ENCODE measurements around the gene SCAI.
"Not testable (repeated sequence)": the region's sequence is repeated elsewhere in the genome, so short reads cannot be mapped to it uniquely, and the experiment has no call there.

SCAI gene

GRCh38 chr9:125143377-125144090 is at the start of gene SCAI:
Gene SCAI (minus strand): TSS chr9:125143528. CDS start chr9:125143437, 91 bp downstream.
- H3K4me3 ChIP-seq (ENCODE audit: low read length in 2 of 2): peak within 1 kb of the TSS; percentile 74 to 79
- no peaks in the 10 kb centered on the region for H3K36me3 ChIP-seq (ENCODE audit: control insufficient read depth in 2 of 2, insufficient read depth in 2 of 2, low read length in 2 of 2)
- H3K9ac ChIP-seq (ENCODE audit: low read length in 2 of 2): peak within 1 kb of the TSS; percentile 65 to 79
- peaks cover 6% of the 10 kb centered on the region for H3K4me1 ChIP-seq (ENCODE audit: control insufficient read depth, insufficient read depth, low read length)
- no peaks in the 10 kb centered on the region for H3K9me3 ChIP-seq (ENCODE audit: control insufficient read depth in 2 of 2, low read length in 2 of 2)
- no peaks in the 10 kb centered on the region for H3K27me3 ChIP-seq (ENCODE audit: control insufficient read depth in 1 of 2, insufficient read depth in 2 of 2, low read length in 2 of 2)
- H3K27ac ChIP-seq (ENCODE audit: low read length): no peak within 1 kb of the TSS

- Histone ChIP-seq H3K4me1 (ENCODE audit: control insufficient read depth, insufficient read depth, low read length) (peaks cover 8% of the 10 kb centered on the region), H3K27me3 (ENCODE audit: control insufficient read depth in 1 of 2, insufficient read depth in 2 of 2, low read length in 2 of 2) (no peaks in the 10 kb centered on the region), H3K4me3 (ENCODE audit: low read length in 2 of 2) (peak overlapping the region; percentile 92 to 99), H3K27ac (ENCODE audit: low read length) (peak overlapping the region; percentile 94), H3K9ac (ENCODE audit: low read length in 2 of 2) (peak overlapping the region; percentile 91 to 94), H3K9me3 (ENCODE audit: control insufficient read depth in 2 of 2, low read length in 2 of 2) (no peaks in the 10 kb centered on the region), H3K36me3 (ENCODE audit: control insufficient read depth in 2 of 2, insufficient read depth in 2 of 2, low read length in 2 of 2) (no peaks in the 10 kb centered on the region)
Observed at GRCh38 chr9:125190361-125190801, 47.1 kb upstream of the SCAI start.

DNA sequence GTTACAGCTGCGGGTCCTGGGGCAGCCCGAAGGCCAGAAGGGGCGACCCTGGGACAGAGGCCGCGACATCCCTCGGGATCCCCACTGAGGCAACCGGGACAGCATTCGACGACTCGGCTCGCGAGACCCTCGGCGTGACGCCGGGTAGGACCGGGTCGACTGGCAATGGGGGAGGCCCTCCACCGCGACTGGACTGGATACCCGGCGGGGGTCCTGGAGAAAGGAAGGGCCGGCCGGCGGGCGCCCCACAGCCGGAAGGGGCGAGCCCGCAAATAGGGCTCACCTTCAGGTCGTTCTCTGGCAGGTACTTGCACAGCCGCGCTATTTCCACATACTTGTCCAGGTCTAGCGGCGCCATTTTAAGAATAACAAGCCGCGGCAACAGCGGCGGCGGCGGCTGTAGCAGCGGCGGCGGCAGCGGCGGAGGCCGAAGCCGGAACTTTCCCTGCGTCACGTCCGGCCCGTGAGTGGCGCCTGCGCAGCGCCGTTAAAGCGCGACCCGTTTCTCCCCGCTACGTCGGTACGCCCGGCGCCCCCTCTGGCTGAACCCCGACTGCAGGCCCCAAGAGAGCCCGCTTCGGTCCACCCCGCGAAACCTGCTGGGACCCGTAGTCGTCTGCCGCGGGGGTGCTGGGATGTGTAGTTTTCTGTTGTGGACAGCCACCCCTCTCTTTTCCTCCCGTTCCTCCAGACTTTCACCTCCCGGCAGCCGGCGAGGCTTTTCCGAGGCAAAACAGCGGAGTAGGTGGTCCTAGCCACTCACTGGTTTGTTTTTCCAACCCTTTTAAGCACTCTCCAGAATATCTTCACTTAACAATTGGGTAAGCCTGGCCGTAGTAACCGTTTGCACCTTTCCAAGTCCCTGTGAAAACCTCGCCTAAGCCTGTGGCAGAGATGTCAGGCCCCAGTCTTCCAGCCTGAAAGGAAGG is 46.3 kb upstream of the SCAI start, which contains the start of gene PPP6C:
TSS of gene PPP6C (minus strand) at position 443 of the 929 bp plus-strand sequence. CDS start at position 358, 85 bp downstream.
- Histone ChIP-seq H3K9ac (ENCODE audit: low read length in 2 of 2) (peak within 1 kb of the TSS; percentile 91 to 94), H3K4me3 (ENCODE audit: low read length in 2 of 2) (peak within 1 kb of the TSS; percentile 92 to 99), H3K27ac (ENCODE audit: low read length) (peak within 1 kb of the TSS; percentile 94), H3K27me3 (ENCODE audit: control insufficient read depth in 1 of 2, insufficient read depth in 2 of 2, low read length in 2 of 2) (no peaks in the 10 kb centered on the region), H3K9me3 (ENCODE audit: control insufficient read depth in 2 of 2, low read length in 2 of 2) (no peaks in the 10 kb centered on the region), H3K4me1 (ENCODE audit: control insufficient read depth, insufficient read depth, low read length) (peaks cover 8% of the 10 kb centered on the region), H3K36me3 (ENCODE audit: control insufficient read depth in 2 of 2, insufficient read depth in 2 of 2, low read length in 2 of 2) (no peaks in the 10 kb centered on the region)

GRCh38 chr9:125189011-125189360 is 45.7 kb upstream of the SCAI start:
- peak overlapping the region; percentile 94 for H3K27ac ChIP-seq (ENCODE audit: low read length)
- peaks cover 8% of the 10 kb centered on the region for H3K4me1 ChIP-seq (ENCODE audit: control insufficient read depth, insufficient read depth, low read length)
- H3K27me3 ChIP-seq (ENCODE audit: control insufficient read depth in 1 of 2, insufficient read depth in 2 of 2, low read length in 2 of 2): no peaks in the 10 kb centered on the region
- H3K4me3 ChIP-seq (ENCODE audit: low read length in 2 of 2): peak overlapping the region; percentile 92 to 99
- H3K9ac ChIP-seq (ENCODE audit: low read length in 2 of 2): peak overlapping the region; percentile 91 to 94
- H3K36me3 ChIP-seq (ENCODE audit: control insufficient read depth in 2 of 2, insufficient read depth in 2 of 2, low read length in 2 of 2): no peaks in the 10 kb centered on the region
- no peaks in the 10 kb centered on the region for H3K9me3 ChIP-seq (ENCODE audit: control insufficient read depth in 2 of 2, low read length in 2 of 2)

DNA sequence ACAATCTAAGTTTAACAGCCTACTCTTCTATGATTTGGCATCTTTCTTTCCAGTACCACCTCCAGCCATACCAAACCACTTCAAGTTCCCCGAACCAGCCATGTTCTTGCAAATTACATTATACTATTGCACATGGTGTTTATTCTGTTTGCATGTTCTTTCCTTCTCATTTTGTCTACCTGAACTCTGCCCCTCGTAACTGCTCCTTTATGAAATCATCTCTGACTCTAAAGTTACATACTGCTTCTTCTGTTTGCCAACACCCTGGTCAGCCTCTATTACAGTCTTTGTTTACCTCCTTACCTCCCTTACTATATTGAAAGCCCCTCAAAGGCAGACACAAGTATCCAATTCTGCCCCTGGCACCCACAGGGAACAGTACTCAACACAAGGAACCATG is 40.2 kb upstream of the SCAI start:
- Histone ChIP-seq H3K27ac (ENCODE audit: low read length) (no peak overlapping the region), H3K4me1 (ENCODE audit: control insufficient read depth, insufficient read depth, low read length) (peaks cover 2% of the 10 kb centered on the region), H3K9ac (ENCODE audit: low read length in 2 of 2) (no peak overlapping the region), H3K4me3 (ENCODE audit: low read length in 2 of 2) (no peak overlapping the region), H3K36me3 (ENCODE audit: control insufficient read depth in 2 of 2, insufficient read depth in 2 of 2, low read length in 2 of 2) (no peaks in the 10 kb centered on the region), H3K9me3 (ENCODE audit: control insufficient read depth in 2 of 2, low read length in 2 of 2) (no peaks in the 10 kb centered on the region), H3K27me3 (ENCODE audit: control insufficient read depth in 1 of 2, insufficient read depth in 2 of 2, low read length in 2 of 2) (no peaks in the 10 kb centered on the region)

- Histone ChIP-seq H3K36me3 (ENCODE audit: control insufficient read depth in 2 of 2, insufficient read depth in 2 of 2, low read length in 2 of 2) (no peaks in the 10 kb centered on the region), H3K4me3 (ENCODE audit: low read length in 2 of 2) (no peak overlapping the region), H3K9ac (ENCODE audit: low read length in 2 of 2) (no peak overlapping the region), H3K27me3 (ENCODE audit: control insufficient read depth in 1 of 2, insufficient read depth in 2 of 2, low read length in 2 of 2) (no peaks in the 10 kb centered on the region), H3K9me3 (ENCODE audit: control insufficient read depth in 2 of 2, low read length in 2 of 2) (no peaks in the 10 kb centered on the region), H3K4me1 (ENCODE audit: control insufficient read depth, insufficient read depth, low read length) (no peaks in the 10 kb centered on the region), H3K27ac (ENCODE audit: low read length) (no peak overlapping the region)
Observed at GRCh38 chr9:125183054-125183453, 39.7 kb upstream of the SCAI start.

DNA sequence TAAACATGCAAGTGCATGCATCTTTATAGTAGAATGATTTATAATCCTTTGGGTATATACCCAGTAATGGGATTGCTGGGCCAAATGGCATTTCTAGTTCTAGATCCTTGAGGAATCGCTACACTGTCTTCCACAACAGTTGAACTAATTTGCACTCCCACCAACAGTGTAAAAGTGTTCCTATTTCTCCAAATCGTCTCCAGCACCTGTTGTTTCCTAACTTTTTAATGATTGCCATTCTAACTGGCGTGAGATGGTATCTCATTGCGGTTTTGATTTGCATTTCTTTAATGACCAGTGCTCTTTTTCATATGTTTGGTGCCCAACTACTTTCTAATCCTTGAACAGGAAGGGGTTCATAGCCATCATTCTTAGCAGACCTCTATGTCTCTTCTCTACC is 38.4 kb upstream of the SCAI start:
- not testable (repeated sequence) for H3K36me3 ChIP-seq (ENCODE audit: control insufficient read depth in 2 of 2, insufficient read depth in 2 of 2, low read length in 2 of 2); H3K9ac ChIP-seq (ENCODE audit: low read length in 2 of 2); H3K27ac ChIP-seq (ENCODE audit: low read length); H3K4me1 ChIP-seq (ENCODE audit: control insufficient read depth, insufficient read depth, low read length); H3K9me3 ChIP-seq (ENCODE audit: control insufficient read depth in 2 of 2, low read length in 2 of 2); H3K4me3 ChIP-seq (ENCODE audit: low read length in 2 of 2); H3K27me3 ChIP-seq (ENCODE audit: control insufficient read depth in 1 of 2, insufficient read depth in 2 of 2, low read length in 2 of 2)

GRCh38 chr9:125180876-125181275 is 37.5 kb upstream of the SCAI start:
- Histone ChIP-seq H3K4me1 (ENCODE audit: control insufficient read depth, insufficient read depth, low read length) (no peaks in the 10 kb centered on the region), H3K36me3 (ENCODE audit: control insufficient read depth in 2 of 2, insufficient read depth in 2 of 2, low read length in 2 of 2) (no peaks in the 10 kb centered on the region), H3K27me3 (ENCODE audit: control insufficient read depth in 1 of 2, insufficient read depth in 2 of 2, low read length in 2 of 2) (no peaks in the 10 kb centered on the region), H3K27ac (ENCODE audit: low read length) (no peak overlapping the region), H3K4me3 (ENCODE audit: low read length in 2 of 2) (no peak overlapping the region), H3K9ac (ENCODE audit: low read length in 2 of 2) (no peak overlapping the region), H3K9me3 (ENCODE audit: control insufficient read depth in 2 of 2, low read length in 2 of 2) (no peaks in the 10 kb centered on the region)

GRCh38 chr9:125179776-125180175 is 36.4 kb upstream of the SCAI start:
- H3K27me3 ChIP-seq (ENCODE audit: control insufficient read depth in 1 of 2, insufficient read depth in 2 of 2, low read length in 2 of 2); H3K4me3 ChIP-seq (ENCODE audit: low read length in 2 of 2); H3K9ac ChIP-seq (ENCODE audit: low read length in 2 of 2); H3K4me1 ChIP-seq (ENCODE audit: control insufficient read depth, insufficient read depth, low read length); H3K9me3 ChIP-seq (ENCODE audit: control insufficient read depth in 2 of 2, low read length in 2 of 2); H3K27ac ChIP-seq (ENCODE audit: low read length); H3K36me3 ChIP-seq (ENCODE audit: control insufficient read depth in 2 of 2, insufficient read depth in 2 of 2, low read length in 2 of 2): not testable (repeated sequence)

DNA sequence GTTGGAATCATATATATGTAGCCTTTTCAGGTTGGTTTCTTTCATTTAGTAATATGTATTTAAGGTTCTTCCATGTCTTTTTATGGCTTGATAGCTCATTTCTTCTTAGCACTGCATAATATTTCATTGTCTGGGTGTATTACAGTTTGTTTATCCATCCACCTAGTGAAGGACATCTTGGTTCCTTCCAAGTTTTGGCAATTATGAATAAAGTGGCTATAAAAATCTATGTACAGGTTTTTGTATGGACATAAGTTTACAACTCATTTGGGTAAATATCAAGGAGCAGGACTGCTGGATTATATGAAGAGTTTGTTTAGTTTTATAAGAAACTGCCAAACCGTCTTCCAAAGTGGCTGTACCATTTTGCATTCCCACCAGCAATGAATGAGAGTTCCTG is 34.6 kb upstream of the SCAI start:
- Histone ChIP-seq H3K27me3 (ENCODE audit: control insufficient read depth in 1 of 2, insufficient read depth in 2 of 2, low read length in 2 of 2) (no peaks in the 10 kb centered on the region), H3K4me3 (ENCODE audit: low read length in 2 of 2) (no peak overlapping the region), H3K9ac (ENCODE audit: low read length in 2 of 2) (no peak overlapping the region), H3K27ac (ENCODE audit: low read length) (no peak overlapping the region), H3K9me3 (ENCODE audit: control insufficient read depth in 2 of 2, low read length in 2 of 2) (no peaks in the 10 kb centered on the region), H3K36me3 (ENCODE audit: control insufficient read depth in 2 of 2, insufficient read depth in 2 of 2, low read length in 2 of 2) (no peaks in the 10 kb centered on the region), H3K4me1 (ENCODE audit: control insufficient read depth, insufficient read depth, low read length) (peaks cover under 1% of the 10 kb centered on the region)

Measured in stomach smooth muscle (tissue), 2 donors.